DMS153 treated with DMSO at 0.1 percent for 48 hours (cell line): ENCODE data around the gene GXYLT2.
"Not testable (repeated sequence)": the region's sequence is repeated elsewhere in the genome, so short reads cannot be mapped to it uniquely, and the experiment has no call there.

Source experiments
- DNase-seq: peaks from one replicate; lab custom pipeline; 2025; ENCODE audit not compliant: unreplicated experiment; lab: John Stamatoyannopoulos, UW

GXYLT2 gene

GRCh38 chr3:72973031-72973723 is 85.3 kb downstream of the GXYLT2 start:
- DNase-seq = no peak

- no peak for DNase-seq
Measured at GRCh38 chr3:72973786-72974185, 85.9 kb downstream of the GXYLT2 start.

- no peak for DNase-seq
Measured at GRCh38 chr3:72974956-72975355, 87.1 kb downstream of the GXYLT2 start.

GRCh38 chr3:72976281-72976741 is 88.5 kb downstream of the GXYLT2 start:
- DNase-seq = no peak

GRCh38 chr3:72977060-72977808 is 89.4 kb downstream of the GXYLT2 start:
- DNase-seq = no peak

GRCh38 chr3:72982609-72983366 is 94.9 kb downstream of the GXYLT2 start:
- DNase-seq = no peak

- no peak for DNase-seq
Measured at GRCh38 chr3:72985576-72985975, 97.7 kb downstream of the GXYLT2 start.

- DNase-seq = no peak
Measured at GRCh38 chr3:72990701-72991395, 103.0 kb downstream of the GXYLT2 start.

GRCh38 chr3:72991522-72991921 is 103.7 kb downstream of the GXYLT2 start:
- DNase-seq = no peak

- DNase-seq = no peak
Measured at GRCh38 chr3:72993391-72993790, 105.5 kb downstream of the GXYLT2 start.

- DNase-seq = no peak
Measured at GRCh38 chr3:72995337-72995736, 107.5 kb downstream of the GXYLT2 start.

GRCh38 chr3:72996121-72996472 is 108.3 kb downstream of the GXYLT2 start:
- DNase-seq = no peak

GRCh38 chr3:72996473-72997333 is 108.9 kb downstream of the GXYLT2 start, which contains the start of gene PPP4R2:
TSS of gene PPP4R2 (plus strand) at chr3:72996811. CDS start at chr3:72997038, 227 bp downstream.
- DNase-seq = peak; percentile 48

- DNase-seq = no peak
Measured at GRCh38 chr3:72997421-72997961, 109.6 kb downstream of the GXYLT2 start.

GRCh38 chr3:72998466-72998865 is 110.6 kb downstream of the GXYLT2 start:
- no peak for DNase-seq

GRCh38 chr3:72999951-73000350 is 112.1 kb downstream of the GXYLT2 start:
- DNase-seq = no peak

- not testable (repeated sequence) for DNase-seq
Measured at GRCh38 chr3:73003050-73003449, 115.2 kb downstream of the GXYLT2 start.

GRCh38 chr3:73004316-73004715 is 116.5 kb downstream of the GXYLT2 start:
- DNase-seq = no peak

GRCh38 chr3:73007992-73008712 is 120.3 kb downstream of the GXYLT2 start:
- DNase-seq = no peak
